Endothelial cell of umbilical vein (primary cell): ENCODE results near the gene CRTC1. TPM values are rescaled to one million over a fixed set of nuclear protein-coding genes. Genes with fewer than 3 reads are reported as not detected.

Experiments used
- BruUV-seq: library from RNA; stranded (reverse); fragments of 400-500 nt; replicated peaks from 2 replicates; lab custom pipeline; 2021; lab: Mats Ljungman, UMichigan
- CTCF ChIA-PET: fragments of 300-600, 350-600 bp; sonication (Branson Sonifier 250); formaldehyde crosslinking; loops from one replicate; lab custom pipeline; 2021; ENCODE audit warnings: antibody characterized with exemption, inconsistent platforms; lab: Charles Lee
- POLR2A ChIA-PET: fragments of 300-600, 350-600 bp; sonication (Branson Sonifier 250); formaldehyde crosslinking; loops from one replicate; lab custom pipeline; 2021; ENCODE audit warnings: antibody characterized with exemption, inconsistent platforms; lab: Charles Lee
- DNase-seq: peaks from one replicate; pipeline ENCODE4 v3.0.0-alpha.2; 2011; ENCODE audit warnings: low read depth, low spot score
- FAIRE-seq: peaks from 2 replicates; lab custom pipeline; 2011; peaks lifted over from hg19 to GRCh38; lab: Jason Lieb, UNC
- H2AFZ ChIP-seq: 2 replicates; pipeline ENCODE4 v1.6.0; 2012; ENCODE audit warnings: low read depth, low read length, control low read depth, inconsistent platforms
- H3K27ac ChIP-seq: 2 replicates; pipeline ENCODE4 v1.5.1; 2011; ENCODE audit warnings: low read depth, mild to moderate bottlenecking, control low read depth, low read length, moderate library complexity; ENCODE audit not compliant: insufficient read depth
- H3K27me3 ChIP-seq, 2 experiments: 2 replicates each; pipeline versions ENCODE4 v1.6.0 to v1.6.1; 2011; ENCODE audit warnings: low read length in 2 of 2, mixed read lengths in 1 of 2; ENCODE audit not compliant: control insufficient read depth in 2 of 2, insufficient read depth in 2 of 2
- H3K36me3 ChIP-seq, 2 experiments: 2 replicates in 1 of 2; 3 replicates in 1 of 2; pipeline ENCODE4 v1.5.1; 2011; ENCODE audit warnings: low read length in 2 of 2, mild to moderate bottlenecking in 1 of 2, moderate library complexity in 1 of 2; ENCODE audit not compliant: control insufficient read depth in 2 of 2, insufficient read depth in 2 of 2; ENCODE audit errors: extremely low read depth in 1 of 2
- H3K4me1 ChIP-seq: 3 replicates; pipeline ENCODE4 v1.5.1; 2011; ENCODE audit warnings: mild to moderate bottlenecking, low read length; ENCODE audit not compliant: control insufficient read depth, insufficient read depth; ENCODE audit errors: extremely low read depth
- H3K4me2 ChIP-seq: 2 replicates; pipeline ENCODE4 v1.6.1; 2011; ENCODE audit warnings: low read length, control low read depth, mixed read lengths; ENCODE audit not compliant: insufficient read depth
- H3K4me3 ChIP-seq, 3 experiments: fragments of 200-600 bp in 1 of 3; sonication (generic), shearing (Covaris generic) in 1 of 3; replicated peaks in 1 of 3; 2 replicates each; pipeline ENCODE4 v1.5.1; 2011 to 2016; ENCODE audit warnings: control low read depth in 3 of 3, low read length in 3 of 3, mild to moderate bottlenecking in 2 of 3, inconsistent platforms in 1 of 3, low read depth in 1 of 3, moderate library complexity in 1 of 3; ENCODE audit not compliant: insufficient read depth in 1 of 3
- H3K79me2 ChIP-seq: 2 replicates; pipeline ENCODE4 v1.6.0; 2012; ENCODE audit warnings: low read length, inconsistent platforms; ENCODE audit not compliant: control insufficient read depth, insufficient read depth
- H3K9ac ChIP-seq: replicated peaks from 2 replicates; pipeline ENCODE3; 2011; ENCODE audit warnings: low read length, control low read depth; ENCODE audit not compliant: insufficient read depth; ENCODE audit errors: extremely low read depth
- H3K9me1 ChIP-seq: replicated peaks from 3 replicates; pipeline ENCODE4 v1.6.0; 2011; ENCODE audit warnings: mild to moderate bottlenecking, low read length; ENCODE audit not compliant: control insufficient read depth, insufficient read depth; ENCODE audit errors: extremely low read depth
- H3K9me3 ChIP-seq: replicated peaks from 2 replicates; pipeline ENCODE4 v1.5.1; 2012; ENCODE audit warnings: low read length, inconsistent platforms; ENCODE audit not compliant: control insufficient read depth, insufficient read depth
- H4K20me1 ChIP-seq: replicated peaks from 2 replicates; pipeline ENCODE3; 2011; ENCODE audit warnings: mild to moderate bottlenecking, low read length; ENCODE audit not compliant: control insufficient read depth, insufficient read depth; ENCODE audit errors: extremely low read depth
- EZH2 ChIP-seq: IDR thresholded peaks from 2 replicates; pipeline ENCODE4 v1.6.1; 2012; ENCODE audit warnings: borderline replicate concordance, low read depth, mild to moderate bottlenecking, moderate library complexity, low read length, inconsistent platforms; ENCODE audit not compliant: severe bottlenecking
- FOS ChIP-seq: IDR thresholded peaks from 2 replicates; pipeline ENCODE4 v1.6.1; 2011; ENCODE audit warnings: mild to moderate bottlenecking, low read length, moderate library complexity, borderline replicate concordance; ENCODE audit not compliant: insufficient read depth
- GATA2 ChIP-seq: IDR thresholded peaks from 2 replicates; pipeline ENCODE4 v1.7.0; 2011; ENCODE audit warnings: low read depth, mild to moderate bottlenecking, moderate library complexity, mixed read lengths, low read length; ENCODE audit not compliant: insufficient read length, insufficient read depth
- JUN ChIP-seq: IDR thresholded peaks from 2 replicates; pipeline ENCODE4 v1.6.1; 2011; ENCODE audit warnings: borderline replicate concordance, low read depth; ENCODE audit not compliant: insufficient read length, insufficient read depth
- MYC ChIP-seq: IDR thresholded peaks from one replicate; pipeline ENCODE4 v1.6.1; 2011; ENCODE audit warnings: mild to moderate bottlenecking, low read depth, low read length
- POLR2A ChIP-seq: IDR thresholded peaks from 2 replicates; pipeline ENCODE4 v1.6.1; 2012; ENCODE audit warnings: low read depth, mild to moderate bottlenecking, control low read depth, low read length
- POLR2AphosphoS5 ChIP-seq: IDR thresholded peaks from 2 replicates; pipeline ENCODE4 v1.6.1; 2012; ENCODE audit warnings: low read depth, mild to moderate bottlenecking, control low read depth, low read length, moderate library complexity; ENCODE audit not compliant: insufficient read depth
- dilution Hi-C: fragments of 300-500 bp; cut with MboI; formaldehyde crosslinking; loops from one replicate; pipeline ENCODE4 v1.15.0; 2019; ENCODE audit warnings: low sequenced_read_pairs; ENCODE audit not compliant: extremely low pct_ligation_motif_present
- intact Hi-C: fragments of 100-400 bp; cut with micrococcal nuclease; formaldehyde crosslinking; loops from one replicate; pipeline ENCODE4 v1.10.0; 2022
- polyA plus RNA-seq, 4 experiments: library from polyadenylated mRNA; depleted of rRNA in 3 of 4; stranded (reverse) in 3 of 4; unstranded in 1 of 4; fragments of >200 nt; gene quantifications; 2 replicates each; pipeline versions ENCODE4 v1.2.1 to v1.2.3, GENCODE V29; 2011 to 2012; ENCODE audit warnings: missing spikeins in 1 of 4
- total RNA-seq: library from RNA; stranded (reverse); gene quantifications from 2 replicates; pipeline ENCODE4 v1.2.3, GENCODE V29; 2021
- TF ChIP-seq, protein P1 (sequence below), 2 donors: IDR thresholded peaks; 1 replicate in 1 of 2; 2 replicates in 1 of 2; pipeline ENCODE4 v1.5.1; 2011; ENCODE audit warnings: low read length in 2 of 2, mild to moderate bottlenecking in 2 of 2, moderate library complexity in 2 of 2, control low read depth in 1 of 2, inconsistent platforms in 1 of 2, low read depth in 1 of 2; ENCODE audit not compliant: insufficient read depth in 1 of 2; ENCODE audit errors: extremely low read depth in 1 of 2
- TF ChIP-seq, protein P2 (sequence below): IDR thresholded peaks from 2 replicates; pipeline ENCODE4 v1.6.1; 2011; ENCODE audit not compliant: insufficient read depth, insufficient read length

The CRTC1 gene
- total and polyA plus RNA-seq, 2 donors (not counting 3 experiments of a cell fraction or from before 2014, with no cell fraction given) = 4.2 to 11.4 TPM

DNA sequence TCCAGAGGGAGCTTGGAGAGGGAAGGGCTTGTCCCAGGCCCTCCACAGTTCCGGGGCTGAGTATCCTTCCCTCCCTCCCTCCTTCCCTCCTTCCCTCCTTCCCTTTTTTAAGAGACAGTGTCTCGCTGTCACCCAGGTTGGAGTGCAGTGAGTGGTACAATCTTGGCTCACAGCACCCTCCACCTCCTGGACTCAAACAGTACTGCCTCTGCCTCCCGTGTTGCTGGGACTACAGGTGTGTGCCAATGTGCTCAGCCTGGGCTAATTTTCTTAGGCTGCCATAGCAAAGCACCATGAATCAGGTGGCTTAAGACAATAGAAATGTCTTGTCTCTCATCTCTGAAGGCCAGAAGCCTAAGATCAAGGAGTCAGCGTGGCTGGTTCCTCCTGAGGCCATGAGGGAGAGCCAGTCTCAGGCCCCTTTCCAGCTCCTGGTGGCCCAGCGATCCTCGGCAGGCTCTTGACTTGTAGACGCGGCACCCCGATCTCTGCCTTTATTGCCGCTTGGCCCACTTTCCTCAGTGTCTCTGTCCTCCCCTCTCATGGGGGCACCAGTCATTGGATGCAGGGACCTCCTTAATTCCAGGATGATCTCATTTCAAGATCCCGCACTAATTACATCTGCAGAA is 47.5 kb downstream of the CRTC1 start:
- Histone ChIP-seq H3K4me2 (no peak overlapping the region), H3K4me1 (no peaks in the 10 kb centered on the region), H3K36me3 (no peaks in the 10 kb centered on the region), H3K9me1 (no peaks in the 10 kb centered on the region), H3K27ac (no peak overlapping the region), H3K27me3 (no peaks in the 10 kb centered on the region), H3K4me3 (no peak overlapping the region), H3K9me3 (no peaks in the 10 kb centered on the region), H3K79me2 (no peaks in the 10 kb centered on the region), H3K9ac (no peak overlapping the region), H2AFZ (no peak overlapping the region), H4K20me1 (no peaks in the 10 kb centered on the region)
- FAIRE-seq (no peak), DNase-seq (no peak)
- dilution Hi-C loops = no loop called here
- ChIA-PET POLR2A (no interaction called here), CTCF (interaction anchor here (1.3 kb wide), 1 partner anchor 15 kb away, joined by 4 read pairs; no protein-coding TSS in a partner anchor)
- no peak for TF ChIP-seq FOS
- TF ChIP-seq, protein P1, sequence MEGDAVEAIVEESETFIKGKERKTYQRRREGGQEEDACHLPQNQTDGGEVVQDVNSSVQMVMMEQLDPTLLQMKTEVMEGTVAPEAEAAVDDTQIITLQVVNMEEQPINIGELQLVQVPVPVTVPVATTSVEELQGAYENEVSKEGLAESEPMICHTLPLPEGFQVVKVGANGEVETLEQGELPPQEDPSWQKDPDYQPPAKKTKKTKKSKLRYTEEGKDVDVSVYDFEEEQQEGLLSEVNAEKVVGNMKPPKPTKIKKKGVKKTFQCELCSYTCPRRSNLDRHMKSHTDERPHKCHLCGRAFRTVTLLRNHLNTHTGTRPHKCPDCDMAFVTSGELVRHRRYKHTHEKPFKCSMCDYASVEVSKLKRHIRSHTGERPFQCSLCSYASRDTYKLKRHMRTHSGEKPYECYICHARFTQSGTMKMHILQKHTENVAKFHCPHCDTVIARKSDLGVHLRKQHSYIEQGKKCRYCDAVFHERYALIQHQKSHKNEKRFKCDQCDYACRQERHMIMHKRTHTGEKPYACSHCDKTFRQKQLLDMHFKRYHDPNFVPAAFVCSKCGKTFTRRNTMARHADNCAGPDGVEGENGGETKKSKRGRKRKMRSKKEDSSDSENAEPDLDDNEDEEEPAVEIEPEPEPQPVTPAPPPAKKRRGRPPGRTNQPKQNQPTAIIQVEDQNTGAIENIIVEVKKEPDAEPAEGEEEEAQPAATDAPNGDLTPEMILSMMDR (IDR thresholded peaks at IDR 0.05; ENCODE audit: extremely low read depth in 1 of 2, insufficient read depth in 1 of 2, low read depth in 1 of 2, low read length in 2 of 2) = no peak
- no peak for TF ChIP-seq GATA2
- TF ChIP-seq JUN = no peak
- TF ChIP-seq POLR2A = no peak
- TF ChIP-seq, protein P2, sequence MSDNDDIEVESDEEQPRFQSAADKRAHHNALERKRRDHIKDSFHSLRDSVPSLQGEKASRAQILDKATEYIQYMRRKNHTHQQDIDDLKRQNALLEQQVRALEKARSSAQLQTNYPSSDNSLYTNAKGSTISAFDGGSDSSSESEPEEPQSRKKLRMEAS = no peak
- TF ChIP-seq POLR2AphosphoS5 = no peak
- TF ChIP-seq EZH2 = no peak
- no peak for TF ChIP-seq MYC
- intact Hi-C loops = no loop called here
- BruUV-seq = no TSS peak
